ENCODE results near the gene CFAP99.
"Not testable (repeated sequence)": the region's sequence is repeated elsewhere in the genome, so short reads cannot be mapped to it uniquely, and the experiment has no call there.

Gene CFAP99

DNA sequence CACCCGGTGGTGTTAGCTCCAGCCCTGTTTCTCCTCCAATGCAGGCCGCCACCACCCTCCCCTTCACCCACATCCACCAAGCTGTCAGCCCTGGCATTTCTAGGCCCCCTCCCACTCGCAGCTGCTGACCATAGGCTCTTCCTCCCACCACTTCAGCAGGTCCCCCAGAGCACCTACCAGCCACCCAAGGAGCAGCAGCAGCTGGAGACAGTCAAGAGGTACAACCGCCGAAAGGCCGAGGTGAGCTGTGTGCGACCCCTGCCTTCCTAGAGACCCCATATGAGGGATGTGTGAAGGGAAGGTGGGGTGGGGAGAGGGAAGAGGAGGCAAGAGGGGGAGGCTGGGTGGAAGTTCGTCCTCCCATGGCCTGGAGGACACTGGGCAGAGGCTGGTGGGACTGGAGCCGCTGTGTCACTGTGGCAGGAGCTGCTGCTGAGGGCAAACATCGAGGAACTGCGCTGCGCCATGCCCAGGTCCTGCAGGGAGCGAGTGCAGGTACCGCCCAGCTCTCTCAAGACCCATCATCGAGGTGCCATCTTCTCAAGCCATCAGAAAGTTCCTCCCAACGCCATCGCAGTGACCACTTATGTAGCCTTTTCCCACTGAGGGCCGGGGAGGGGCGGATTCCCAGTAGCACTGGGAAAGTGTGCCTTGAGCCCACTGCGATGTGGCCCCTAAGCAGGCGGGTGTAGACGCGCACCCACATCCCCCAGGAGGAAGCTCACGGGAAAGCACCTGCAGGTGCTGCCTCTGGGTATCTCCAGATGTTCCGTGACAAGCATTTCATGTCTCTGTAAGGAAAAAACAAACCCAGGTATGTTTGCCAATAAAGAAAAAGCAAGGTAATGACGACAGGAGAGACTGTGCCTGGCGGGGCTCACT lies 31.0 kb downstream of the CFAP99 start:
- DNase-seq = no peak

- no peak for DNase-seq
Measured at GRCh38 chr4:2450394-2451035, 31.8 kb downstream of the CFAP99 start.

DNA sequence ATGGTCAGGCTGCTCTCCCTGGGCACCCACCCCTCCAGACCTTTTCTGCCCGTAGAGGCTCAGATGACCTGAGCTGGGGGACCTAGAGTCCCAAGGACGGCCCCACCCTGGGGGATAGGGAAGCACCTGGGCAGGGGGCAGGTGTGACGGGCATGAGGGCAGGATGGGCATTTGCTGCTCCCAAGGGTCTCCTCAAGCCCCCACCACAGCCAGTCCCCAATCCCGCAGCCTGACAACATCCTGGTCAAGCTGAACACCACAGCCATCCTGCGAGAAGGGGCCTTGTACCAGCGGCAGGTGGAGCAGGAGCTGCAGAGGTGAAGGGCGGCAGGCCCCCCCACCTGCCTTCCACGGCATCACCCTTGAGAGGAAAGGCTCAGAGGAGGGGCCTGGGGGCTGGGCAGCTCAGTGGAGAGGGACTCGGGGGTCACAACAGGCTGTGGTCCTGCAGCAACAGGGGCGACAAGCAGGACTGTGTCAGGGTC lies 32.3 kb downstream of the CFAP99 start:
- DNase-seq = no peak

DNA sequence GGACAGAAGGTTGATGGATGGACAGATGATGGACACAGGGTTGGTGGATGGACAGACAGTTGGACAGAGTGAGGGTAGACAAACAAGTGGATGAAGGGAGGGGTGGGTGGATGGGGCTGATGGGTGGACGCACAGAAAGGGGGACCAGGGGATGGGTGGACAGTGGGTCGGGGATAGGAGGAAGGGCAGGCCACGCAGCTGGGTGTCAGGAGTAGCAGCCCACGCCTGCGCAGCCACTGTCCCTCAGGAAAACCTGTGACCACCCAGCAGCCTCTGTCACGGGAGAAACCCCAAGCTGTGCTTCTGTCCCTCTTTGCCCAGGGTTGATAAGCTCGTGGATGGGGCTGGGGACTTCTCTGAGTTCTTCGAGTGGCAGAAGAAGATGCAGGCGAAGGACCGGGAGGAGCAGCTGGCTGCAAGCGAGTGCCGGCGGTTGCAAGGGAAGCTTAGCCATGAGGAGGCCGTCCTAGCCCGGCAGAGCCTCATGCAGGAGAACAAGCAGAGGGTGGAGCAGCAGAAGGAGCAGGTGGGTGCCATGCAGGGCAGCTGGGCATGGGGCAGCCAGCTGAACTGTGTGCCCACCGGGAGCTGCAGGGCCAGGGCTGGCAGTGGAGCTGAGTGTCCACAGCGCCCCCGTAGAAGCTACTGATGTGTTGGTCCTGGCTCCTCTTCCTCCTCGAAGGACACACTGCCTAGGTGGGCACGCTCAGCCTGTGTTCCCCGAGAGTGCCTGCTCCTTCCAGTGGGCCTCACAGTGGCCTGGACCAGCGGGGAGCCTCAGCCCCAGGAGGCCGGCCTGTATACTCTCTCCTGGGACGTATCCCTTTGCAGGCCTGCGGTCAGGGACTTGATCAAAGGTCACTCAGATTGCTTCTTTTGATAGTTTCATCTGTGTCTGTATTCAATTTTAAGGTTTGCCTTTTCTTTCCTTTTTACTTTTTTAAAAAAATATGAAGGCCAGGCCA lies 33.3 kb downstream of the CFAP99 start:
- DNase-seq = no peak

DNA sequence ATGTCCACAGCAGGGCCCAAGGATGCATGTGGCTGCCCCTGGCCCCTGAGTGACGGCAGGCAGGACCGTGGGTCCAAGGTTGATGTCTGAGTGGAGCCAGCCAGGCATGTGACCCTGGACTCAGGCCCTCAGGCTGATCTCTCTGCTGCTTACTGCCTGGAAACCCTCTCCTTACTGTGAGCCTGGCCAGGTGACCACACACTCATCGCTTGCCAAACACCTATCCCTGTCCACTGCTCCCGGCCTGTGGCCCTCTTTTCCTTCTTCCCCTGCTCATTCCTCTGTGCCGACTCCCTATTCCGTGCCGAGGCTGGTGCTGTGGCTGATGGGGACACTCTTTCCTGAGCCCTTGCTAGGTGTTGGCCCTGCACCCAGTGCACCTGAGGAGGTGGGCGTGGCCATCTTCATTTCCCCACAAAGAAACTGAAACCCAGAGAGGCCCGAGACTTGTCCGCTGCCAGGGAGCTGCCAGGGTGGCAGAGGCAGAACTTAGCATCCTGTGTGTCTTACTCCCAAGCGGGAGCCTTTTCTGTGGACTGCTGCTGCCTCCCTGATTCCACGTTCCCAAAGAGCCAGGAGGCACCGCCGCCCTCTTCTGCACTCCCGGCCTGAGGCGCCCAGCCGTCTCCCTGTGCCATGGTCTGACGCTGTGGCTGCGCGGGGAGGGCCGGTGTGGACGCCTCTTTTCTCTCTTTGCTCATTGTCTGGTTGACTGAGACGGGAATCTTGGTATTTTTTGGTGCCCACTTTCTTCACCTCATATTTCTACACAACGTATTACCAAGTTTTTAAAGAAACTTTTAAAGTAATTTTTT lies 38.9 kb downstream of the CFAP99 start:
- DNase-seq = no peak

DNA sequence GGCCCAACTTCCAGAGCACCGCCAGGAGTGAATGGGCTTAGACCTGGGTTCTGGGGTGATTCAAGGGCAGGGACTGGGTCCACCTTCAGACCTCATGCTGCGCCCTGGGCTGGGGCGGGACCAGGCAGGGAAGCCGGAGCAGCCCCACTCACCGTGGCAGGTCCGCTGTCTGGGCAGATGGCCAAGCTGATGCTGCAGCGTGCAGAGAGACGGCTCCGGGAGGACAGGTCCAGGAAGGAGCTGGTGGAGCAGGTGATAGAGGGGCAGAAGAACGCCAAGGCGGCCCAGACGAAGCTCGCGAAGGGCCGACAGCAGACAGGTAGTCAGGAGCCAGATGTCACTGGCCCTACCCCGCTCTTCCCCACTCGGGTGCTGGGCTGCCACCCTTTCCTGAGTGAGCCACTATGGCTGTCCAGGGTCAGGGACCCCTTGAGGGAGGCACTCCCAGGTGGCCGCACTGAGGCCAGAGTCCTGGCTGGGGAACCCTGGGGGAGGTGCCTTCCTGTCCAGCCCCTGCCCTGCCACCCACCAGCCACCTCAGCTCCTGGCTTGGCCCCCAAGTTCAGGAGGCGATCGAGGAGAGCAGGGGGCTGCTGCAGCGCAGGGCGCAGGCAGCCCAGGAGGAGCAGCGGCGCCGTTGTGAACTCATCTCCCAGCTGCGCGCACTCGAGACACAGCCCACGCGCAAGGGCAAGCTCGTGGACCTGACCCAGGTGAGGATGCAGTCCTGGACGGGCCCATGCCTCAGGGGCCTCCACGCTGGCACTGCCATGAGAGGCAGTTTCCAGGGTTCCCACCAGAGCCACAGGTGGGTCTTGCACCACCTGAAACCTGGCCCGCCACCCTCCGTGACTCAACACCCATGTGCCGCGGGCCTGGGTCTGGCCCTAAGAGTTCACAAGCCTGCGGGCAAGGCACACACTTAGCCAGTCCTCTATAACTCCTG lies 40.1 kb downstream of the CFAP99 start:
- DNase-seq = no peak

- DNase-seq = no peak
Measured at GRCh38 chr4:2459589-2460349, 41.0 kb downstream of the CFAP99 start.

- DNase-seq = no peak
Measured at GRCh38 chr4:2461246-2461960, 42.6 kb downstream of the CFAP99 start.

DNA sequence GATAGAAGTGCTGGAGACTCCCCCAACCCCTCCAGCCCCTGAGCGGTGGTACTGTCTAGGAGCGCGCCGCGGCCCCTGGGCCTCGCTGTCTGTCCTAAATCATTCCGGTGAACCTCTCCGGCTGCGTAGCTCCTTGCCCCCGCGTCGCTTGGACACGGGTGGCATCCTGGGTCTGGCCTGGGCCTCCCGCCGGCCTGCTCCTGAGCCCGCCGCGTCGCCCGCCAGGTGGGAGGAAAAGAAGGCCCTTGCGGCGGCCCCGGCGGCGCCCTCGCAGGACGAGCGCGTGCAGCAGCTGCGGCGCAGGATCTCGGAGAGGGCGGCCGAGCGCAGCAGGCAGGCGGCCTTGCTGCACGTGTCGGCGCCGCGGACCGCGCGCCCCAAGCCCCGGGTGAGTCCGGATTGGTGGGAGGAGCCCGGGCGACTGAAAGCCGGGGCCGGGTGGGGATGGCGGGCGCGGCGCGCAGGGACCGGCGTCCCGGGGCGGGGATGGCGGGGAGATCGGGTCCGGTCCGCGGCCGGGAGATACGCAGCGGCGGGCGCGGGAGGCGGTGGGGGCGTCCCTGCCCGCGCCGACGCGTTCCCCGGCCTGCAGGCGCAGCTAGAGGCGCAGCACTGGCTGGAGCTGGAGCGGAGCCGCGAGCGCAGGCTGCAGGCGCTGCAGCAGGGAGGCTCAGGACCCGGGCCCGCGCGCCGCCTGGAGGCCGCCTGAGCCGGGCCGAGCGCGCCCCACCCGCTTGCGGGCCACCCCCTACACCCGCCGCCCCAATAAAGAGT lies 43.6 kb downstream of the CFAP99 start:
- peak; percentile 74 for DNase-seq

DNA sequence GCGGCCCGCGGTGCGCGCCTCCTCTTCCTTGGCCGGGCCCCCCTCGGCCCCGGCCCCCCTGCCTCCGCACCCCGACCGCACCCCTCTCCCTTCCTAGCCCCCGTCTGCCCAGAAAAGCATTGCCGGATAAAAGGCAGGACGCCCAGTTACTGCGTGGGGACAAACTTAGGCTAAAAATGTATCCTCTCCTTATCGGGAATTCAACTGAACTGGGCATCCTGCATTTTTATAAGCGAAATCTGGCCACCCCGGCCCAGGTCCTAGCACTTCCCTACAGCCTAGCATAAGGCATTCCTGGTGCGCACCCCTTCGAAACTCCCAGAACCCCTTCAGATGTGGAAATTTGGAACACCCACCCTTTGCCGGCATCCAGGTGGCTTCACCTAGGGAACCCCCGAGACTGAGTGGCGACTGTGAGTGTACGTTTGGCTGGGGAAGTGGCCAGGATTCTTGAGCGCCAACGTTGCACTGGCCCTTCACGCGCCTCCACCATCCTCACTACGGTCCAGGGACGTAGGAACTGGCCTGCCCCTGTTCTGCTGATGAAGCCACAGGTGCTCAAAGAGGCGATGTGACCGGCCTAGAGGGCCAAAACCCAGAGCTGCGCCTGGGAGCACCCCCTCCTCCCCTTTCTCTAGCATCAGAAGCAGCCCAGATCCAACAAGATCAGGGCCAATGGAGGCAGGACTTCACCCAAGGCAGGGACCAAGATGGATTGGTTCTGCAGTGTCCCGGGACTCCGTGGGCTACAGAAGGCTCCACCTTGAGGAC lies 44.4 kb downstream of the CFAP99 start:
- no peak for DNase-seq

GRCh38 chr4:2465032-2465431 lies 46.3 kb downstream of the CFAP99 start:
- no peak for DNase-seq

- DNase-seq = not testable (repeated sequence)
Measured at GRCh38 chr4:2465544-2465943, 46.8 kb downstream of the CFAP99 start.

DNA sequence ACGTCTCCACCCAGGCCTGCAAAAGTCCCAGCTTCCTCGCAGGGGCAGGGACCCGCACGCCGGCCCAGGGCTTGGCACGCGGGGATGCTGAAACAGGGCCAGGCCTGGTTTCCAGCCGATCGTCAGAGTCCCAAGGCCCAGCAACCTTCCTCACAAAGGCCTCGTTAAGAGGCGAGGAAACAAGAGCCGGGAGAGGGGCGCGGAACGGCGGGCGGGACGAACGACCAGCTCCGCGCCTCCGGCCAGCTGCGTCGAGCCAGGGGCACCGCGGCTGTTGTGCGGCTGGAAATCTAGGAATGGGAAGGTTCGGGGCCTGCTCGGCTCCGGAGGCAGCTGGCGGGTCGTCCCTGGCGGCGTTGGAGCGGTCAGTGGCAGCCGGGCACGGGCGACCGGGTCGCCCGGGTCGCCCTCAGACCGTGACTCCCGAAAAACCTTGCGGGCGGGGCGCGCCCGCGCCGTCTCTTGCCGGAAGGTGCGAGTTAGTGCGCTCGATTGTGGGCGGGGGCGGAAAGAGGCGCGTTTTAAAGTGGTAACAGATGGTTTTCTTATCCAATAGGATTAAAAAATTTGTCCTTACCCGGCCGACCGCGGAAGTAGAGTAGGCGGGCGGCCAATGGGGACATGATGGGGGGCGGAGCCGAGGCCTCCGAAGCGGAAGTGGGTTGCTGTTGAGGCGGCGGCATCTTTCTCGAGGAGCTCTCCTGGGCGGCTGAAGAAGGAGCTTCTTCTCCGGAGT lies 49.9 kb downstream of the CFAP99 start, which contains the start of gene RNF4:
Gene RNF4 (plus strand): TSS at position 651 of the 736 bp plus-strand sequence. CDS start 21,388 bp downstream, outside the sequence.
- DNase-seq = peak; percentile 96

- peak; percentile 75 for DNase-seq
Measured at GRCh38 chr4:2469192-2469984, 50.6 kb downstream of the CFAP99 start.

DNA sequence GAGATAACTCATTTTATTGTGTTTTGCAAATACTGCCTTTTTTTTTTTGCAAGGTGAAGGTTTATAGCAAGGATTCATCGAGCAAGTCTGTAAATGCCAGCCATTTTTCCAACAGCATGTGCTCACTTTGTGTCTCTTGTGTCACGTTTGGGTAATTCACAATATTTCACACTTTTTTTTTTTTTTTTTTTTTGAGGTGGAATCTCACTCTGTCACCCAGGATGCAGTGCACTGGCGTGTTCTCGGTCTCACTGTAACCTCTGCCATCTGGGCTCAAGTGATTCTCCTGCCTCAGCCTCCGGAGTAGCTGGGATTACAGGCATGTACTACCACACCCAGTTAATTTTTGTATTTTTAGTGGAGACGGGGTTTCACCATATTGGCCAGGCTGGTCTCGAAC lies 52.0 kb downstream of the CFAP99 start:
- DNase-seq = no peak

DNA sequence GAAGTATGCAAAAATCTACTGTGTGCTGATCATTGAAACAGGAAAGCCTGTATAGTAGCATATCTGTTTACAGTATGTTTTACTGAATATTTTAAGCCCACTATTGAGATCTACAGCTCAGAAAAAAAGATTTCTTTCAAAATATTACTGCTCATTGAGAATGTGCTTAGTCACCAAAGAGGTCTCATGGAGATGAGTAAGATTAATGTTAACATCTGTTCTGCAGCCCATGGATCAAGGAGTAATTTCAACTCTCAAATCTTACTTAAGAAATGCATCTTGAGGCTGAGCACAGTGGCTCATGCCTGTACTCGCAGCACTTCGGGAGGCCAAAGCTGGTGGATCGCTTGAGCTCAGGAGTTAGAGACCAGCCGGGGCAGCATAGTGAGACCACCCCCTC lies 53.4 kb downstream of the CFAP99 start:
- DNase-seq = no peak
